GM06990 (cell line): ENCODE measurements around the gene FGR.

Experiments
- DNase-seq: peaks from one replicate; pipeline ENCODE4 v3.0.0-alpha.2; 2011; ENCODE audit not compliant: insufficient read length; ENCODE audit errors: extremely low read depth
- H3K27me3 ChIP-seq: replicated peaks from 2 replicates; pipeline ENCODE4 v1.6.0; 2011; ENCODE audit warnings: low read length; ENCODE audit not compliant: control insufficient read depth, insufficient read depth
- H3K36me3 ChIP-seq: 2 replicates; pipeline ENCODE4 v1.5.1; 2011; ENCODE audit warnings: low read length; ENCODE audit not compliant: control insufficient read depth, insufficient read depth
- H3K4me3 ChIP-seq: replicated peaks from 2 replicates; pipeline ENCODE4 v1.5.1; 2011; ENCODE audit warnings: low read depth, mild to moderate bottlenecking, control low read depth, low read length
- CTCF ChIP-seq: IDR thresholded peaks from 2 replicates; pipeline ENCODE4 v1.5.1; 2011; ENCODE audit warnings: low read length, control low read depth, mild to moderate bottlenecking, inconsistent platforms; ENCODE audit not compliant: insufficient read depth, poor library complexity, severe bottlenecking

The FGR gene

GRCh38 chr1:27609618-27610240, 25.3 kb downstream of the FGR start:
- Histone ChIP-seq H3K4me3 (no peak overlapping the region), H3K27me3 (no peaks in the 10 kb centered on the region), H3K36me3 (peaks cover 22% of the 10 kb centered on the region)
- no peak for DNase-seq
- no peak for TF ChIP-seq CTCF

GRCh38 chr1:27609210-27609555, 25.8 kb downstream of the FGR start:
- Histone ChIP-seq H3K27me3 (no peaks in the 10 kb centered on the region), H3K4me3 (no peak overlapping the region), H3K36me3 (peaks cover 17% of the 10 kb centered on the region)
- TF ChIP-seq CTCF, result no peak
- no peak for DNase-seq

GRCh38 chr1:27607239-27607804, 27.7 kb downstream of the FGR start:
- H3K4me3 ChIP-seq, result no peak overlapping the region
- H3K27me3 ChIP-seq, result no peaks in the 10 kb centered on the region
- TF ChIP-seq CTCF, result no peak
- no peak for DNase-seq
- H3K36me3 ChIP-seq, result peaks cover 3% of the 10 kb centered on the region

- DNase-seq, result no peak
- Histone ChIP-seq H3K4me3 (no peak overlapping the region), H3K27me3 (no peaks in the 10 kb centered on the region), H3K36me3 (peaks cover 3% of the 10 kb centered on the region)
- TF ChIP-seq CTCF, result no peak
Observed at GRCh38 chr1:27606708-27607238, 28.2 kb downstream of the FGR start.

- Histone ChIP-seq H3K36me3 (no peaks in the 10 kb centered on the region), H3K4me3 (no peak overlapping the region), H3K27me3 (no peaks in the 10 kb centered on the region)
- DNase-seq, result no peak
- TF ChIP-seq CTCF, result peak; percentile 80
Observed at GRCh38 chr1:27605796-27606707, 28.9 kb downstream of the FGR start.
